Measurements from ENCODE around the gene INO80.

INO80 gene

DNA sequence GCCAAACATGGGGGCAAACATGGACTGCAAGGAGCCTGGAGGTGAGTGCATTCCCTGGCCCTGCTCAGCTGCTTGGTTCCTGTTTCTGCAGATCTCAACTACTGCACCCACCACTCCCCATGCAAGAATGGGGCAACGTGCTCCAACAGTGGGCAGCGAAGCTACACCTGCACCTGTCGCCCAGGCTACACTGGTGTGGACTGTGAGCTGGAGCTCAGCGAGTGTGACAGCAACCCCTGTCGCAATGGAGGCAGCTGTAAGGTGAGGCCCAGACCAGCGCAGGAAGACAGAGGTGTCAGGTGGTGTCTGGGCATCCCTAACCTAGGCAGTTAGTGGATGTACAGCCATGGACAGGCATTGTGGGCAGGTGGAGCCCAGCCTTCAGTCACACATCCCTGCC is 181.6 kb downstream of the INO80 start:
- no peak for TF ChIP-seq CTCF (IDR thresholded peaks at IDR 0.05; ENCODE audit: low read depth, low read length)
- DNase-seq (ENCODE audit: extremely low read depth, low read depth) = no peak

- no peak for DNase-seq (ENCODE audit: extremely low read depth, low read depth)
- TF ChIP-seq CTCF (IDR thresholded peaks at IDR 0.05; ENCODE audit: low read depth, low read length) = no peak
Measured at GRCh38 chr15:40933517-40933902, 182.6 kb downstream of the INO80 start.

- no peak for TF ChIP-seq CTCF (IDR thresholded peaks at IDR 0.05; ENCODE audit: low read depth, low read length)
- no peak for DNase-seq (ENCODE audit: extremely low read depth, low read depth)
Measured at GRCh38 chr15:40932649-40933516, 183.2 kb downstream of the INO80 start.

GRCh38 chr15:40932156-40932555 is 183.9 kb downstream of the INO80 start:
- no peak for DNase-seq (ENCODE audit: extremely low read depth, low read depth)
- no peak for TF ChIP-seq CTCF (IDR thresholded peaks at IDR 0.05; ENCODE audit: low read depth, low read length)

DNA sequence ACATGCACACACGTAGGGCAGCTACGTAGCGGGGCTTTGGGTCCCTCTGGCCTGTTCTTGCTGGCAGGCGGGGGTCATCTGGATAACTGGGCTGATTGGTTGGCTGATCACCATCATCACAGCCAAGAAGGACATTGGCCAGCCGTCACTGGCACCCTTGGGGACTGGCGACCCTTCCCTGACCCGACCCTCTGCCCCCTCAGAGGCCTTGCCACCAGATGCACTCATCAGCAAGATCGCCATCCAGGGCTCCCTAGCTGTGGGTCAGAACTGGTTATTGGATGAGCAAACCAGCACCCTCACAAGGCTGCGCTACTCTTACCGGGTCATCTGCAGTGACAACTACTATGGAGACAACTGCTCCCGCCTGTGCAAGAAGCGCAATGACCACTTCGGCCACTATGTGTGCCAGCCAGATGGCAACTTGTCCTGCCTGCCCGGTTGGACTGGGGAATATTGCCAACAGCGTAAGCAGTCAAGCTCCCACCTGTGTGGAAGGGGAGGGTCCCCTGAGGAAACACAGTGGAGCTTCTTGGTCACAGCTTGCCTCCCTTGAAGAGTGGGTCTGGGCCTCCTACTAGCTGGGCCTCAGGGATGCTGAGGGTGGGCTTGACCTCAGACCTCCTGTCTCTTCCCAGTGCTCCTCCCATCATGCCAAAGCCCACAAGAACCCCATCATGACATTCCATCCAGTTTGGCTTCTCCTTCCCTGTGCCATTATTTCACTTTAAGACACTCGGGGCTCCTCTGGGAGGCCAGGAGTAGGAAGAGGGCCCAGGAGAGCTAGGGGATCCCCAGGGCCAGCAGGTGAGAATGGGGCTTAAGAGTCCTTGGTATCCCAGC is 184.6 kb downstream of the INO80 start:
- TF ChIP-seq CTCF (IDR thresholded peaks at IDR 0.05; ENCODE audit: low read depth, low read length) = no peak
- no peak for DNase-seq (ENCODE audit: extremely low read depth, low read depth)

DNA sequence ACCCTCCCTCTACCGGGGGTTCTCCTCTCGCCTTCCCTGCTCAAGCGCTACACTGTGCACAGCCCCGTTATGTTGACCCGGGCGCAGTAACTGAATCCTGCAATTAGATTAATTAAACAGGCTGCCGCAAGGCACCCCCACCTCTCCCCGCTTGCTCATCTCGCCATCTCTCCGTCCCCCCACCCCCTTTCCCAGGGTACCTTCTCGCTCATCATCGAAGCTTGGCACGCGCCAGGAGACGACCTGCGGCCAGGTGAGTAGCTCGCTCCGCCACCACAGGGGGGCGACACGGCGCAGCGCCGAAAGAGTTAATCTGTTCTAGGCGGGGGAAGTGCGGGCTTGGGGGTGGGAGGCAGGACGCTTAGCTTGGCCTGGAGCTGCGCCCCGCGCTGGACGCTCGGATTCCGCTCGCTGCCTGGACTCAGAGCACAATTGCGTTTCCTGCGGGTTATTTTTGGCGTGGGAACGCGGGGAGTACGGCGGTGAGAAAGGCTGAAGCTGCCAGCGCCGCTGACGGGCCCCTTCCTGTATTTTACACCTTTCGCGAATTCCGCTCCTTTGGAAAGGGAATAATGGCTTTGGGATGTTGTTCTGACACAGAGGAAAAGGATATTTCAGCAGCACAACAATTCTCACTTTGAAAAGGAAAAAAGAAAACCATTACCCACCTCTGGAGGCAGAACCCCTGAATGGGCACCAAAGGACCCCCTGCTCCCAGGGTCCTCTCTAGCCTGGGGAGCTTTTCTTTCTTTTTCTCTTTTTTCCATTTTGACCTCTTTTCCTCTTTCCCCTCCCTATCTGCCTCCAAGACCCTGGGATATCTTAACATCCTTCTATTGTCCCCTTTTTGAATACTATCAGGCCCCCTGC is 185.4 kb downstream of the INO80 start:
- DNase-seq (ENCODE audit: extremely low read depth, low read depth) = no peak
- peak; percentile 41 for TF ChIP-seq CTCF (IDR thresholded peaks at IDR 0.05; ENCODE audit: low read depth, low read length)
